ENCODE results near the gene DHRS7C. TPM values are rescaled to one million over a fixed set of nuclear protein-coding genes. Genes with fewer than 3 reads are reported as not detected.

DHRS7C gene
- total RNA-seq, 2 donors from 2014 or later, result not detected

GRCh38 chr17:9768381-9768934 is 22.9 kb downstream of the DHRS7C start:
- no peak for DNase-seq (ENCODE audit: low spot score)
- H3K27me3 ChIP-seq (replicated peaks; ENCODE audit: insufficient read depth), result no peaks in the 10 kb centered on the region
- no peaks in the 10 kb centered on the region for H3K4me1 ChIP-seq (replicated peaks)
- no peaks in the 10 kb centered on the region for H3K36me3 ChIP-seq
- no peak overlapping the region for H3K27ac ChIP-seq
- TF ChIP-seq POLR2A (IDR thresholded peaks at IDR 0.05), result no peak
- TF ChIP-seq POLR2AphosphoS5 (IDR thresholded peaks at IDR 0.05), result no peak
- TF ChIP-seq CTCF (IDR thresholded peaks at IDR 0.05), result peak in 3 of 4 experiments; percentile 47 to 66 (median 50)
- WGBS, result 50% methylated on average over 5 of the region's 5 CpGs
- no peak overlapping the region for H3K4me3 ChIP-seq
- no peaks in the 10 kb centered on the region for H3K9me3 ChIP-seq
- intact Hi-C loops (cut with DNase I), result no loop called here

DNA sequence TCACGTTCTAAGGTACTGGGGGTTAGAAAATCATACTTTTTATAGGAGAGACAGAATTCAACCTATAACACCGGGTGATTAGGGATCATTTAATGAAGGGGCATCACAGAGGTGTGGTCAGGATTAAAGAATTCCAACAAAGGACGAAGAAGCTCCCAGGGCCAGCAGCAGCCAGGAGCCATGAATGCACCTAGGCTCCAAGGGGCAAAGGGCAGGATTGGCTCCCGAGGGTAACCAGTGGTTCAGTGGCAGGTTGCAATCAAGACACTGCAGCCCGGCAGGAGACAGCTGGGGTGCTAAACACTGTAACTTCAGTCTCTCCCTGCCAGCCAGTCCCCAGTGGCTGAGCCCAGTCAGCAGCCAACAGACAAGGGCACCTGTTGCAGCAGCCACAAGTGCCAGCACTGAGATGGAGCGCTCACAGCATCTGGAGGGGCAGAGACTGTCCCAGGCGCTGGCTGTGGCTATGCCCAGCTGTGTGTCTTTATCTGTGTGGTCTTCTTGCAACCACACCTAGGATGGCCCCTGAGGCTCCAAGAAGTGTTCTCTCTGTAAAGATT is 23.9 kb downstream of the DHRS7C start:
- H3K27ac ChIP-seq, result no peak overlapping the region
- no peak overlapping the region for H3K4me3 ChIP-seq
- H3K4me1 ChIP-seq (replicated peaks), result no peaks in the 10 kb centered on the region
- DNase-seq (ENCODE audit: low spot score), result no peak
- no peaks in the 10 kb centered on the region for H3K9me3 ChIP-seq
- no peaks in the 10 kb centered on the region for H3K36me3 ChIP-seq
- 83% methylated on average over 7 of the region's 7 CpGs for WGBS
- intact Hi-C loops (cut with DNase I), result no loop called here
- TF ChIP-seq CTCF (IDR thresholded peaks at IDR 0.05), result no peak
- H3K27me3 ChIP-seq (replicated peaks; ENCODE audit: insufficient read depth), result no peaks in the 10 kb centered on the region

DNA sequence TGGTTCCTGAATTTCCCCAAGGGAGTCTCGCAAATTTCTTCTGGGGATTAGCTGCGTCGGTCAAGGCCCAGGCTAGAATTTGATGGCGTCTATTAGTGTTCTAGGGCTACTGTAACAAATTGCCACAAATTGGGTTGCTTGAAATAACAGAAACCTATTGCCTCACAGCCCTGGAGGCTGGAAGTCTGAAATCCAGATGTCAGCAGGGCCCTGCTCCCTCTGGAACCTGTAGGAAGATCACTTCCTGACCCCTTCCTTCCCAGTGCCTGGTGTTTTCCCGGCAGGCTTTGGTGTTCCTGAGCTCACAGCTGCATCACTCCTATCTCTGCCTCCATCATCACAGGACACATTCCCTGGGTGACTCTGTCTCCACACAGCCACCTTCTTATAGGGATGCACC is 24.4 kb downstream of the DHRS7C start:
- no peaks in the 10 kb centered on the region for H3K36me3 ChIP-seq
- no peak overlapping the region for H3K4me3 ChIP-seq
- DNase-seq (ENCODE audit: low spot score), result no peak
- H3K27ac ChIP-seq, result no peak overlapping the region
- H3K9me3 ChIP-seq, result no peaks in the 10 kb centered on the region
- no peaks in the 10 kb centered on the region for H3K27me3 ChIP-seq (replicated peaks; ENCODE audit: insufficient read depth)
- 79% methylated on average over 5 of the region's 5 CpGs for WGBS
- H3K4me1 ChIP-seq (replicated peaks), result no peaks in the 10 kb centered on the region
- TF ChIP-seq POLR2AphosphoS5 (IDR thresholded peaks at IDR 0.05) (no peak), POLR2A (IDR thresholded peaks at IDR 0.05) (no peak), CTCF (IDR thresholded peaks at IDR 0.05) (no peak)
- intact Hi-C loops (cut with DNase I), result no loop called here

GRCh38 chr17:9765322-9765721 is 26.1 kb downstream of the DHRS7C start:
- Histone ChIP-seq H3K4me1 (replicated peaks) (no peaks in the 10 kb centered on the region), H3K4me3 (no peak overlapping the region), H3K36me3 (no peaks in the 10 kb centered on the region), H3K27ac (no peak overlapping the region), H3K9me3 (no peaks in the 10 kb centered on the region), H3K27me3 (replicated peaks; ENCODE audit: insufficient read depth) (no peaks in the 10 kb centered on the region)
- TF ChIP-seq POLR2AphosphoS5 (IDR thresholded peaks at IDR 0.05) (no peak), POLR2A (IDR thresholded peaks at IDR 0.05) (no peak), CTCF (IDR thresholded peaks at IDR 0.05) (no peak)
- 93% methylated on average over 1 of the region's 1 CpG for WGBS
- no peak for DNase-seq (ENCODE audit: low spot score)
- intact Hi-C loops (cut with DNase I), result no loop called here

GRCh38 chr17:9763643-9764042 is 27.7 kb downstream of the DHRS7C start:
- Histone ChIP-seq H3K27me3 (replicated peaks; ENCODE audit: insufficient read depth) (no peaks in the 10 kb centered on the region), H3K4me1 (replicated peaks) (no peaks in the 10 kb centered on the region), H3K9me3 (no peaks in the 10 kb centered on the region), H3K36me3 (no peaks in the 10 kb centered on the region), H3K27ac (no peak overlapping the region), H3K4me3 (no peak overlapping the region)
- no peak for DNase-seq (ENCODE audit: low spot score)
- no peak for TF ChIP-seq POLR2A (IDR thresholded peaks at IDR 0.05)
- TF ChIP-seq CTCF (IDR thresholded peaks at IDR 0.05), result no peak
- no peak for TF ChIP-seq POLR2AphosphoS5 (IDR thresholded peaks at IDR 0.05)
- intact Hi-C loops (cut with DNase I), result no loop called here
- WGBS, result 38% methylated on average over 4 of the region's 4 CpGs

Data from prostate gland (tissue), 2 donors.